HepG2 (cell line): ENCODE results near the gene TUBGCP5. TPM values are rescaled to one million over a fixed set of nuclear protein-coding genes. Genes with fewer than 3 reads are reported as not detected.
A peak's percentile ranks its signal among the peaks of the same experiment; 100 is the strongest.

Experiments used
- CCAR2 ChIP-seq: fragments of 200-400 bp; formaldehyde crosslinking; optimal IDR thresholded peaks from 2 replicates; pipeline ENCODE3; 2018; ENCODE audit warnings: low read depth, mild to moderate bottlenecking, low read length, moderate library complexity
- IRX3 ChIP-seq: sonication (generic); formaldehyde crosslinking; IDR thresholded peaks from 2 replicates; pipeline ENCODE4 v1.8.1; 2023; ENCODE audit warnings: mild to moderate bottlenecking, low read depth, missing genetic modification reagents, borderline replicate concordance
- JUN ChIP-seq: sonication (generic); formaldehyde crosslinking; IDR thresholded peaks from 2 replicates; pipeline ENCODE4 v1.4.0; 2020; ENCODE audit warnings: mild to moderate bottlenecking, missing genetic modification reagents
- MAFF ChIP-seq: IDR thresholded peaks from 2 replicates; pipeline ENCODE4 v1.6.1; 2011; ENCODE audit warnings: low read depth, low read length, improper control_type of control experiment
- MED1 ChIP-seq: sonication (generic); formaldehyde crosslinking; IDR thresholded peaks from 2 replicates; pipeline ENCODE4 v1.4.0; 2020; ENCODE audit warnings: missing genetic modification reagents
- SRSF1 ChIP-seq: fragments of 200-400 bp; formaldehyde crosslinking; optimal IDR thresholded peaks from 2 replicates; pipeline ENCODE3; 2017; ENCODE audit warnings: mild to moderate bottlenecking, low read depth, low read length, moderate library complexity
- TARDBP ChIP-seq: sonication (generic); formaldehyde crosslinking; IDR thresholded peaks from 2 replicates; pipeline ENCODE4 v1.8.0; 2022; ENCODE audit warnings: mild to moderate bottlenecking, missing genetic modification reagents
- ZBTB38 ChIP-seq: sonication (generic); formaldehyde crosslinking; IDR thresholded peaks from 2 replicates; pipeline ENCODE4 v1.5.1; 2020; ENCODE audit warnings: mild to moderate bottlenecking, missing genetic modification reagents
- ZNF407 ChIP-seq: sonication (generic); formaldehyde crosslinking; IDR thresholded peaks from one replicate; pipeline ENCODE4 v1.5.1; 2020; ENCODE audit warnings: mild to moderate bottlenecking, missing genetic modification reagents; ENCODE audit errors: not compliant biosample characterization
- polyA plus RNA-seq, 8 experiments: library from polyadenylated mRNA; depleted of rRNA in 3 of 8; stranded (reverse) in 7 of 8; unstranded in 1 of 8; fragments of >200 nt; fragmentation: Illumina TruSeq in 4 of 8; extraction: Trizol in 4 of 8; gene quantifications; 2 replicates each; pipeline versions ENCODE4 v1.2.1 to v1.2.3, GENCODE V29; 2011 to 2016; ENCODE audit warnings: low read depth in 4 of 8, missing spikeins in 1 of 8, mixed read lengths in 1 of 8; ENCODE audit not compliant: insufficient read depth in 1 of 8
- total RNA-seq, 5 experiments: library from RNA; depleted of rRNA; stranded (reverse); fragments of >200 nt; fragmentation: Illumina TruSeq; extraction: Trizol; gene quantifications; 2 replicates each; pipeline ENCODE4 v1.2.3, GENCODE V29; 2016; ENCODE audit warnings: low read depth in 1 of 5
- TF ChIP-seq, protein P1 (sequence below): sonication (generic); formaldehyde crosslinking; IDR thresholded peaks from 2 replicates; pipeline ENCODE4 v1.4.0; 2020; ENCODE audit warnings: missing genetic modification reagents

TUBGCP5 gene
- total and polyA plus RNA-seq, 2 of the 13 experiments (the other 11 are each of a cell fraction or from before 2014, with no cell fraction given) = 7.2 to 25.0 TPM

- TF ChIP-seq ZNF407 (CRISPR knock-in tag) (no peak), JUN (CRISPR knock-in tag) (no peak), IRX3 (CRISPR knock-in tag) (no peak), SRSF1 (no peak), MAFF (peak; percentile 12; the same call in 1 of the 2 replicates), ZBTB38 (CRISPR knock-in tag) (0 out of 2 replicates have a peak, but pooled peaks have one; percentile 16), TARDBP (CRISPR knock-in tag) (no peak), CCAR2 (no peak), MED1 (no peak)
- TF ChIP-seq, protein P1, sequence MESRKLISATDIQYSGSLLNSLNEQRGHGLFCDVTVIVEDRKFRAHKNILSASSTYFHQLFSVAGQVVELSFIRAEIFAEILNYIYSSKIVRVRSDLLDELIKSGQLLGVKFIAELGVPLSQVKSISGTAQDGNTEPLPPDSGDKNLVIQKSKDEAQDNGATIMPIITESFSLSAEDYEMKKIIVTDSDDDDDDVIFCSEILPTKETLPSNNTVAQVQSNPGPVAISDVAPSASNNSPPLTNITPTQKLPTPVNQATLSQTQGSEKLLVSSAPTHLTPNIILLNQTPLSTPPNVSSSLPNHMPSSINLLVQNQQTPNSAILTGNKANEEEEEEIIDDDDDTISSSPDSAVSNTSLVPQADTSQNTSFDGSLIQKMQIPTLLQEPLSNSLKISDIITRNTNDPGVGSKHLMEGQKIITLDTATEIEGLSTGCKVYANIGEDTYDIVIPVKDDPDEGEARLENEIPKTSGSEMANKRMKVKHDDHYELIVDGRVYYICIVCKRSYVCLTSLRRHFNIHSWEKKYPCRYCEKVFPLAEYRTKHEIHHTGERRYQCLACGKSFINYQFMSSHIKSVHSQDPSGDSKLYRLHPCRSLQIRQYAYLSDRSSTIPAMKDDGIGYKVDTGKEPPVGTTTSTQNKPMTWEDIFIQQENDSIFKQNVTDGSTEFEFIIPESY = peak; percentile 25; the same call in 1 of the 2 replicates
Measured at GRCh38 chr15:22952796-22953579, 86.4 kb downstream of the TUBGCP5 start (continued).
